HCT116 (cell line): ENCODE results near the gene ZBTB7C. TPM values are rescaled to one million over a fixed set of nuclear protein-coding genes. Genes with fewer than 3 reads are reported as not detected.

Experiments used
- ATAC-seq: fragments of 200-7000 bp; cut with Tn5 transposase; 2 replicates; pipeline ENCODE4 v1.9.1; 2020; ENCODE audit warnings: mild to moderate bottlenecking, moderate library complexity
- BruUV-seq: library from RNA; stranded (reverse); fragments of 400-500 nt; replicated peaks from 2 replicates; lab custom pipeline; 2021; lab: Mats Ljungman, UMichigan
- CTCF ChIA-PET: fragments of 300-600 bp; sonication (Branson Sonifier 250); formaldehyde crosslinking; loops from one replicate; lab custom pipeline; 2021; ENCODE audit warnings: antibody characterized with exemption; lab: Charles Lee
- POLR2A ChIA-PET: fragments of 300-600, 350-600 bp; sonication (Branson Sonifier 250); formaldehyde crosslinking; loops from one replicate; lab custom pipeline; 2021; ENCODE audit warnings: antibody characterized with exemption; lab: Charles Lee
- RAD21 ChIA-PET, 2 experiments: fragments of 300-600 bp; sonication (Branson Sonifier 250); formaldehyde crosslinking; loops; one replicate each; lab custom pipeline; 2023; ENCODE audit warnings: low total read pairs in 2 of 2; ENCODE audit not compliant: uncharacterized antibody in 2 of 2, unreplicated experiment in 2 of 2, low non-redundant PET in 1 of 2; lab: Charles Lee
- DNase-seq: peaks from one replicate; pipeline ENCODE4 v3.0.0-alpha.2; 2010; ENCODE audit warnings: low read depth, low spot score
- H2AFZ ChIP-seq: fragments of 200-600 bp; shearing (Covaris generic), sonication (generic); 2 replicates; pipeline ENCODE4 v1.6.1; 2017; ENCODE audit warnings: low read depth, mixed run types, mixed read lengths, antibody characterized with exemption, low read length; ENCODE audit not compliant: poor library complexity, severe bottlenecking
- H3K27ac ChIP-seq: 2 replicates; pipeline ENCODE4 v1.5.1; 2012; ENCODE audit warnings: low read depth, low read length
- H3K27me3 ChIP-seq: fragments of 200-600 bp; sonication (generic); 2 replicates; pipeline ENCODE4 v1.6.1; 2016; ENCODE audit warnings: mixed run types, low read length, mixed read lengths; ENCODE audit not compliant: insufficient read depth
- H3K36me3 ChIP-seq, 2 experiments: fragments of 200-500 bp in 1 of 2; fragments of 200-600 bp in 1 of 2; sonication (Bioruptor generic) in 1 of 2; sonication (generic) in 1 of 2; 2 replicates each; pipeline versions ENCODE4 v1.5.1 to v1.6.1; 2014 to 2016; ENCODE audit warnings: low read length in 2 of 2, inconsistent platforms in 1 of 2, mixed read lengths in 1 of 2, mixed run types in 1 of 2; ENCODE audit not compliant: insufficient read depth in 2 of 2, control insufficient read depth in 1 of 2
- H3K4me1 ChIP-seq, 2 experiments: fragments of 200-600 bp in 1 of 2; sonication (generic) in 1 of 2; 2 replicates each; pipeline versions ENCODE4 v1.5.1 to v1.6.1; 2012 to 2017; ENCODE audit warnings: low read length in 2 of 2, inconsistent platforms in 1 of 2, mild to moderate bottlenecking in 1 of 2, mixed read lengths in 1 of 2, mixed run types in 1 of 2, moderate library complexity in 1 of 2; ENCODE audit not compliant: insufficient read depth in 2 of 2, control insufficient read depth in 1 of 2
- H3K4me2 ChIP-seq: fragments of 200-600 bp; sonication (generic); 2 replicates; pipeline ENCODE4 v1.6.1; 2017; ENCODE audit warnings: mixed run types, low read length, mixed read lengths
- H3K4me3 ChIP-seq, 2 experiments: fragments of 200-600 bp in 1 of 2; sonication (generic) in 1 of 2; replicated peaks in 1 of 2; 2 replicates each; pipeline ENCODE4 v1.5.1; 2011 to 2016; ENCODE audit warnings: low read length in 2 of 2, control low read depth in 1 of 2, low read depth in 1 of 2, mild to moderate bottlenecking in 1 of 2, mixed read lengths in 1 of 2, mixed run types in 1 of 2
- H3K79me2 ChIP-seq: fragments of 200-600 bp; sonication (generic); 2 replicates; pipeline ENCODE4 v1.6.1; 2017; ENCODE audit warnings: mild to moderate bottlenecking, mixed run types, low read length, moderate library complexity, mixed read lengths; ENCODE audit not compliant: insufficient read depth
- H3K9ac ChIP-seq: fragments of 200-600 bp; sonication (generic); 2 replicates; pipeline ENCODE4 v1.6.1; 2016; ENCODE audit warnings: low read length, mixed read lengths
- H3K9me2 ChIP-seq: fragments of 200-600 bp; sonication (generic), shearing (Covaris generic); 2 replicates; pipeline ENCODE4 v1.6.1; 2017; ENCODE audit warnings: mixed run types, mild to moderate bottlenecking, moderate library complexity; ENCODE audit not compliant: insufficient read depth
- H3K9me3 ChIP-seq, 2 experiments: fragments of 200-500 bp in 1 of 2; fragments of 200-600 bp in 1 of 2; sonication (Bioruptor generic) in 1 of 2; sonication (generic) in 1 of 2; 2 replicates each; pipeline ENCODE4 v1.6.1; 2014 to 2017; ENCODE audit warnings: low read length in 2 of 2, mixed read lengths in 2 of 2, inconsistent platforms in 1 of 2, low read depth in 1 of 2, mild to moderate bottlenecking in 1 of 2, mixed run types in 1 of 2, moderate library complexity in 1 of 2; ENCODE audit not compliant: control insufficient read depth in 1 of 2, insufficient read depth in 1 of 2
- H4K20me1 ChIP-seq: fragments of 200-600 bp; sonication (generic), shearing (Covaris generic); 2 replicates; pipeline ENCODE4 v1.6.1; 2017; ENCODE audit warnings: mixed run types, mild to moderate bottlenecking, moderate library complexity; ENCODE audit not compliant: insufficient read depth
- CBX3 ChIP-seq: IDR thresholded peaks from 2 replicates; pipeline ENCODE4 v1.6.1; 2012; ENCODE audit warnings: low read depth
- CEBPB ChIP-seq: IDR thresholded peaks from 2 replicates; pipeline ENCODE4 v1.6.1; 2012; ENCODE audit warnings: low read depth
- EGR1 ChIP-seq: IDR thresholded peaks from 2 replicates; pipeline ENCODE4 v1.6.1; 2012; ENCODE audit warnings: low read depth
- EZH2 ChIP-seq: fragments of 200-600 bp; sonication (generic); IDR thresholded peaks from 2 replicates; pipeline ENCODE4 v1.6.1; 2017; ENCODE audit warnings: antibody characterized with exemption, mixed run types
- FOSL1 ChIP-seq: IDR thresholded peaks from 2 replicates; pipeline ENCODE4 v1.6.1; 2012; ENCODE audit warnings: low read depth
- JUND ChIP-seq: IDR thresholded peaks from 2 replicates; pipeline ENCODE4 v1.6.1; 2012
- MAX ChIP-seq: IDR thresholded peaks from 2 replicates; pipeline ENCODE4 v1.6.1; 2012
- POLR2A ChIP-seq: IDR thresholded peaks from 2 replicates; pipeline ENCODE4 v1.7.0; 2011; ENCODE audit warnings: borderline replicate concordance; ENCODE audit not compliant: insufficient read depth, insufficient read length; ENCODE audit errors: extremely low read depth
- POLR2AphosphoS5 ChIP-seq: IDR thresholded peaks from 2 replicates; pipeline ENCODE4 v1.6.1; 2011; ENCODE audit warnings: mild to moderate bottlenecking, low read depth, low read length, moderate library complexity
- RAD21 ChIP-seq: IDR thresholded peaks from 2 replicates; pipeline ENCODE4 v1.6.1; 2012; ENCODE audit warnings: low read depth, mild to moderate bottlenecking
- SP1 ChIP-seq: IDR thresholded peaks from 2 replicates; pipeline ENCODE4 v1.6.1; 2012; ENCODE audit warnings: low read depth
- YY1 ChIP-seq: IDR thresholded peaks from 2 replicates; pipeline ENCODE4 v1.6.1; 2011; ENCODE audit warnings: low read length, low read depth, moderate library complexity, mild to moderate bottlenecking; ENCODE audit not compliant: insufficient replicate concordance; ENCODE audit errors: extremely low read depth
- ZBTB33 ChIP-seq: IDR thresholded peaks from 2 replicates; pipeline ENCODE4 v1.6.1; 2011; ENCODE audit warnings: mild to moderate bottlenecking, low read length, moderate library complexity; ENCODE audit not compliant: insufficient replicate concordance; ENCODE audit errors: extremely low read depth
- intact Hi-C: fragments of 100-400 bp; cut with micrococcal nuclease; formaldehyde crosslinking; loops from 2 replicates; pipeline ENCODE4 v1.10.0; 2022
- total RNA-seq: library from RNA; stranded (reverse); gene quantifications from one replicate; pipeline ENCODE4 v1.2.1, GENCODE V29; 2021; ENCODE audit not compliant: unreplicated experiment
- TF ChIP-seq, protein P1 (sequence below), 3 experiments: fragments of 200-600 bp in 1 of 3; sonication (generic) in 1 of 3; IDR thresholded peaks in 2 of 3; conservative IDR thresholded peaks in 1 of 3; 2 replicates each; pipeline ENCODE4 v1.5.1; 2012 to 2017; ENCODE audit warnings: low read depth in 2 of 3, low read length in 2 of 3, antibody characterized with exemption in 1 of 3, borderline replicate concordance in 1 of 3, control low read depth in 1 of 3, mild to moderate bottlenecking in 1 of 3, mixed read lengths in 1 of 3, mixed run types in 1 of 3, moderate library complexity in 1 of 3; ENCODE audit not compliant: insufficient read depth in 1 of 3

Gene ZBTB7C
- total RNA-seq, 1 experiment from 2014 or later, result 0.37 TPM

DNA sequence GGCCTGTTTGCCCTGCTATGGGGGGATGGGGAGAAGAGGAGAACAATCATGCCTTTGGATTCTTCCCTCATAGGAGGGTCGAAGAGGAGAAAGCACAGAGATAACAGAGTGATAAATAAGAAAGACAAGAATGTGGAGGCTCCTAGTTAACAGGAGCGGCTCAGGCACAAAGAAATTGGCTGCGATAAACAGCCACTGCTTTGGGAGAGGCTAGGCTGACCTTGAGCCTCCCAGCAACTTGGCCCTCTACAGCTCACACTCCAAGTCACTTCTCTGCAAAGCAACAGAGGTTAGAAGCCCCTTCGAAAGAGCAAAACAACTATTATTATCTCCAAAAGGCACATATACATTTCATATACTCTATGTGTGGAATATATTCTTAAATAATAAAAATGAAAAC lies 69.5 kb downstream of the ZBTB7C start:
- H3K27me3 ChIP-seq, result no peaks in the 10 kb centered on the region
- no peak overlapping the region for H2AFZ ChIP-seq
- ChIA-PET RAD21 (no interaction called here), CTCF (no interaction called here), POLR2A (interaction anchor here (0.7 kb wide), 1 partner anchor 1743 kb away, joined by 3 read pairs; no protein-coding TSS in a partner anchor)
- TF ChIP-seq MAX, result no peak
- no peak overlapping the region for H3K4me3 ChIP-seq
- BruUV-seq, result no TSS peak
- H3K9me3 ChIP-seq, result no peaks in the 10 kb centered on the region
- no peak overlapping the region for H3K27ac ChIP-seq
- H3K4me2 ChIP-seq, result no peak overlapping the region
- no peak for DNase-seq
- H3K9ac ChIP-seq, result no peak overlapping the region
- no peak for ATAC-seq
- no peaks in the 10 kb centered on the region for H3K9me2 ChIP-seq
- H3K36me3 ChIP-seq, result no peaks in the 10 kb centered on the region
- H4K20me1 ChIP-seq, result no peaks in the 10 kb centered on the region
- H3K4me1 ChIP-seq, result no peaks in the 10 kb centered on the region
- no peaks in the 10 kb centered on the region for H3K79me2 ChIP-seq
- intact Hi-C loops, result no loop called here

- DNase-seq (no peak), ATAC-seq (no peak)
- no peak overlapping the region for H3K9ac ChIP-seq
- H2AFZ ChIP-seq, result no peak overlapping the region
- TF ChIP-seq RAD21 (no peak), POLR2AphosphoS5 (no peak), MAX (no peak), EZH2 (no peak), YY1 (no peak), SP1 (no peak), FOSL1 (no peak), CEBPB (no peak), POLR2A (no peak), JUND (no peak), CBX3 (no peak), ZBTB33 (no peak), EGR1 (no peak)
- TF ChIP-seq, protein P1, sequence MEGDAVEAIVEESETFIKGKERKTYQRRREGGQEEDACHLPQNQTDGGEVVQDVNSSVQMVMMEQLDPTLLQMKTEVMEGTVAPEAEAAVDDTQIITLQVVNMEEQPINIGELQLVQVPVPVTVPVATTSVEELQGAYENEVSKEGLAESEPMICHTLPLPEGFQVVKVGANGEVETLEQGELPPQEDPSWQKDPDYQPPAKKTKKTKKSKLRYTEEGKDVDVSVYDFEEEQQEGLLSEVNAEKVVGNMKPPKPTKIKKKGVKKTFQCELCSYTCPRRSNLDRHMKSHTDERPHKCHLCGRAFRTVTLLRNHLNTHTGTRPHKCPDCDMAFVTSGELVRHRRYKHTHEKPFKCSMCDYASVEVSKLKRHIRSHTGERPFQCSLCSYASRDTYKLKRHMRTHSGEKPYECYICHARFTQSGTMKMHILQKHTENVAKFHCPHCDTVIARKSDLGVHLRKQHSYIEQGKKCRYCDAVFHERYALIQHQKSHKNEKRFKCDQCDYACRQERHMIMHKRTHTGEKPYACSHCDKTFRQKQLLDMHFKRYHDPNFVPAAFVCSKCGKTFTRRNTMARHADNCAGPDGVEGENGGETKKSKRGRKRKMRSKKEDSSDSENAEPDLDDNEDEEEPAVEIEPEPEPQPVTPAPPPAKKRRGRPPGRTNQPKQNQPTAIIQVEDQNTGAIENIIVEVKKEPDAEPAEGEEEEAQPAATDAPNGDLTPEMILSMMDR (IDR thresholded peaks at IDR 0.05 in 2 of 3, conservative IDR thresholded peaks at IDR 0.05 in 1 of 3; ENCODE audit: borderline replicate concordance in 1 of 3, insufficient read depth in 1 of 3, low read depth in 2 of 3, low read length in 2 of 3), result no peak
- H3K4me1 ChIP-seq, result no peaks in the 10 kb centered on the region
- H3K9me3 ChIP-seq, result no peaks in the 10 kb centered on the region
- CTCF ChIA-PET, result no interaction called here
- H3K27ac ChIP-seq, result no peak overlapping the region
- H3K4me2 ChIP-seq, result no peak overlapping the region
- no peaks in the 10 kb centered on the region for H3K9me2 ChIP-seq
- no TSS peak for BruUV-seq
- POLR2A ChIA-PET, result interaction anchor here (0.7 kb wide), 1 partner anchor 1743 kb away, joined by 3 read pairs; no protein-coding TSS in a partner anchor
- no peaks in the 10 kb centered on the region for H3K79me2 ChIP-seq
- RAD21 ChIA-PET, result no interaction called here
- no peaks in the 10 kb centered on the region for H3K27me3 ChIP-seq
- no peaks in the 10 kb centered on the region for H3K36me3 ChIP-seq
- no peak overlapping the region for H3K4me3 ChIP-seq
- H4K20me1 ChIP-seq, result no peaks in the 10 kb centered on the region
- intact Hi-C loops, result no loop called here
Measured at GRCh38 chr18:48338915-48339314, 70.3 kb downstream of the ZBTB7C start.
